ENCODE data around the gene SMYD3. TPM values are rescaled to one million over a fixed set of nuclear protein-coding genes. Genes with fewer than 3 reads are reported as not detected.

SMYD3 gene
- polyA plus RNA-seq, 2 of the 4 experiments (the other 2 are of a cell fraction), result 18.2 to 35.2 TPM

GRCh38 chr1:246294263-246294662 is 212.8 kb downstream of the SMYD3 start:
- FAIRE-seq, result no peak
- Histone ChIP-seq H3K4me2 (no peak overlapping the region), H3K9me3 (no peaks in the 10 kb centered on the region), H3K4me3 (no peak overlapping the region), H3K27ac (no peak overlapping the region), H3K4me1 (peaks cover 6% of the 10 kb centered on the region; the same call in 1 of the 3 replicates)
- ChIA-PET POLR2A (no interaction called here), CTCF (interaction anchor here (0.7 to 0.8 kb wide), 2 partner anchors 11 to 275 kb away, joined by 3 to 4 read pairs; no protein-coding TSS in a partner anchor)
- WGBS (ENCODE audit: missing lambda C conversion rate), result 67% methylated on average over 2 of the region's 2 CpGs
- no peak for ATAC-seq
- no peak for DNase-seq (ENCODE audit: low read depth in 1 of 2, low spot score in 1 of 2)
- TF ChIP-seq TFCP2L1 (CRISPR knock-in tag; IDR thresholded peaks at IDR 0.05), result no peak
- no peak for TF ChIP-seq FOXS1 (CRISPR knock-in tag; IDR thresholded peaks at IDR 0.05)
- no peak for TF ChIP-seq SREBF2 (IDR thresholded peaks at IDR 0.05)
- TF ChIP-seq PHF8 (IDR thresholded peaks at IDR 0.05; ENCODE audit: borderline replicate concordance, low read depth), result no peak
- TF ChIP-seq CTCF (IDR thresholded peaks at IDR 0.05), result no peak
- TF ChIP-seq MAZ (IDR thresholded peaks at IDR 0.05; ENCODE audit: borderline replicate concordance, low read depth, low read length), result no peak
- no peak for TF ChIP-seq HDAC2 (IDR thresholded peaks at IDR 0.05)
- no peak for TF ChIP-seq BHLHE40 (IDR thresholded peaks at IDR 0.05; ENCODE audit: low read depth, low read length)
- no peak for TF ChIP-seq RFX5 (IDR thresholded peaks at IDR 0.05)
- TF ChIP-seq EHMT2 (IDR thresholded peaks at IDR 0.05; ENCODE audit: low read depth), result no peak
- TF ChIP-seq FOSL2 (IDR thresholded peaks at IDR 0.05), result no peak
- TF ChIP-seq FOSL2 (CRISPR knock-in tag; IDR thresholded peaks at IDR 0.05), result no peak

- DNase-seq (ENCODE audit: low read depth in 1 of 2, low spot score in 1 of 2), result no peak
- no peaks in the 10 kb centered on the region for H3K9me3 ChIP-seq
- no peak for TF ChIP-seq NFE2L2 (conservative IDR thresholded peaks at IDR 0.05; ENCODE audit: low read length)
- no peak overlapping the region for H3K27ac ChIP-seq
- no peak overlapping the region for H3K4me2 ChIP-seq
- H3K4me1 ChIP-seq, result peaks cover 6% of the 10 kb centered on the region; the same call in 1 of the 3 replicates
- 83% methylated on average over 8 of the region's 8 CpGs for WGBS (ENCODE audit: missing lambda C conversion rate)
- ATAC-seq, result no peak
- FAIRE-seq, result no peak
- no peak overlapping the region for H3K4me3 ChIP-seq
- ChIA-PET POLR2A (no interaction called here), CTCF (interaction anchor here (0.6 to 0.7 kb wide), 2 partner anchors 275 to 492 kb away, joined by 3 to 4 read pairs; no protein-coding TSS in a partner anchor)
Observed at GRCh38 chr1:246293366-246294121, 213.5 kb downstream of the SMYD3 start.

GRCh38 chr1:246292571-246292970 is 214.5 kb downstream of the SMYD3 start:
- CTCF ChIA-PET, result no interaction called here
- Histone ChIP-seq H3K27ac (no peak overlapping the region), H3K9me3 (no peaks in the 10 kb centered on the region), H3K4me2 (no peak overlapping the region), H3K4me1 (peaks cover 2% of the 10 kb centered on the region; the same call in 1 of the 3 replicates), H3K4me3 (no peak overlapping the region)
- 86% methylated on average over 1 of the region's 1 CpG for WGBS (ENCODE audit: missing lambda C conversion rate)
- POLR2A ChIA-PET, result no interaction called here
- DNase-seq (ENCODE audit: low read depth in 1 of 2, low spot score in 1 of 2), result no peak
- no peak for FAIRE-seq
- no peak for ATAC-seq
- no peak for TF ChIP-seq HOXB13 (CRISPR knock-in tag; IDR thresholded peaks at IDR 0.05; ENCODE audit: low read depth)
- TF ChIP-seq JUN (IDR thresholded peaks at IDR 0.05), result no peak
- no peak for TF ChIP-seq FOXS1 (CRISPR knock-in tag; IDR thresholded peaks at IDR 0.05)
- no peak for TF ChIP-seq CBX2 (IDR thresholded peaks at IDR 0.05; ENCODE audit: borderline replicate concordance, low read depth)
- no peak for TF ChIP-seq HOXA7 (CRISPR knock-in tag; IDR thresholded peaks at IDR 0.05)
- no peak for TF ChIP-seq HMGXB4 (CRISPR knock-in tag; IDR thresholded peaks at IDR 0.05; ENCODE audit: borderline replicate concordance)
- TF ChIP-seq KDM1A (IDR thresholded peaks at IDR 0.05; ENCODE audit: low read depth), result no peak
